HCT116 (cell line): Measurements from ENCODE around the gene MINDY1.

Experiments used
- CTCF ChIP-seq, 3 experiments: fragments of 200-600 bp in 1 of 3; sonication (generic) in 1 of 3; IDR thresholded peaks in 2 of 3; conservative IDR thresholded peaks in 1 of 3; 2 replicates each; pipeline ENCODE4 v1.5.1; 2012 to 2017; ENCODE audit warnings: low read depth in 2 of 3, low read length in 2 of 3, antibody characterized with exemption in 1 of 3, borderline replicate concordance in 1 of 3, control low read depth in 1 of 3, mild to moderate bottlenecking in 1 of 3, mixed read lengths in 1 of 3, mixed run types in 1 of 3, moderate library complexity in 1 of 3; ENCODE audit not compliant: insufficient read depth in 1 of 3
- ELF1 ChIP-seq: IDR thresholded peaks from 2 replicates; pipeline ENCODE4 v1.6.1; 2012; ENCODE audit warnings: low read depth, borderline replicate concordance
- EZH2 ChIP-seq: fragments of 200-600 bp; sonication (generic); IDR thresholded peaks from 2 replicates; pipeline ENCODE4 v1.6.1; 2017; ENCODE audit warnings: antibody characterized with exemption, mixed run types
- EZH2phosphoT487 ChIP-seq: fragments of 200-600 bp; IDR thresholded peaks from 2 replicates; pipeline ENCODE4 v1.6.1; 2018; ENCODE audit warnings: antibody characterized with exemption, borderline replicate concordance
- FOSL1 ChIP-seq: IDR thresholded peaks from 2 replicates; pipeline ENCODE4 v1.6.1; 2012; ENCODE audit warnings: low read depth
- JUND ChIP-seq: IDR thresholded peaks from 2 replicates; pipeline ENCODE4 v1.6.1; 2012
- POLR2AphosphoS5 ChIP-seq: IDR thresholded peaks from 2 replicates; pipeline ENCODE4 v1.6.1; 2011; ENCODE audit warnings: mild to moderate bottlenecking, low read depth, low read length, moderate library complexity
- ZNF274 ChIP-seq: fragments of 200-500 bp; sonication (Bioruptor generic); IDR thresholded peaks from 2 replicates; pipeline ENCODE4 v1.6.1; 2014; ENCODE audit warnings: mild to moderate bottlenecking, low read depth, low read length, inconsistent platforms
- TF ChIP-seq, protein P1 (sequence below): IDR thresholded peaks from 2 replicates; pipeline ENCODE4 v1.6.1; 2012
- TF ChIP-seq, protein P2 (sequence below): IDR thresholded peaks from 2 replicates; pipeline ENCODE4 v1.6.1; 2012

GRCh38 chr1:151009206-151009587 lies 2.5 kb upstream of the MINDY1 start:
- no peak for TF ChIP-seq ZNF274
- no peak for TF ChIP-seq FOSL1
- TF ChIP-seq, protein P1, sequence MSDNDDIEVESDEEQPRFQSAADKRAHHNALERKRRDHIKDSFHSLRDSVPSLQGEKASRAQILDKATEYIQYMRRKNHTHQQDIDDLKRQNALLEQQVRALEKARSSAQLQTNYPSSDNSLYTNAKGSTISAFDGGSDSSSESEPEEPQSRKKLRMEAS: no peak
- TF ChIP-seq EZH2: no peak
- no peak for TF ChIP-seq EZH2phosphoT487
- no peak for TF ChIP-seq CTCF (IDR thresholded peaks at IDR 0.05 in 2 of 3, conservative IDR thresholded peaks at IDR 0.05 in 1 of 3; ENCODE audit: borderline replicate concordance in 1 of 3, insufficient read depth in 1 of 3, low read depth in 2 of 3, low read length in 2 of 3)
- TF ChIP-seq, protein P2, sequence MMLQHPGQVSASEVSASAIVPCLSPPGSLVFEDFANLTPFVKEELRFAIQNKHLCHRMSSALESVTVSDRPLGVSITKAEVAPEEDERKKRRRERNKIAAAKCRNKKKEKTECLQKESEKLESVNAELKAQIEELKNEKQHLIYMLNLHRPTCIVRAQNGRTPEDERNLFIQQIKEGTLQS: no peak
- no peak for TF ChIP-seq ELF1
- TF ChIP-seq POLR2AphosphoS5: no peak
- TF ChIP-seq JUND: no peak
